ENCODE measurements around the gene SMIM10L1. TPM values are rescaled to one million over a fixed set of nuclear protein-coding genes. Genes with fewer than 3 reads are reported as not detected.

SMIM10L1 gene
- total and polyA plus RNA-seq, 2 of the 8 experiments (the other 6 are each of a cell fraction or from before 2014, with no cell fraction given) = 3.7 to 14.2 TPM

DNA sequence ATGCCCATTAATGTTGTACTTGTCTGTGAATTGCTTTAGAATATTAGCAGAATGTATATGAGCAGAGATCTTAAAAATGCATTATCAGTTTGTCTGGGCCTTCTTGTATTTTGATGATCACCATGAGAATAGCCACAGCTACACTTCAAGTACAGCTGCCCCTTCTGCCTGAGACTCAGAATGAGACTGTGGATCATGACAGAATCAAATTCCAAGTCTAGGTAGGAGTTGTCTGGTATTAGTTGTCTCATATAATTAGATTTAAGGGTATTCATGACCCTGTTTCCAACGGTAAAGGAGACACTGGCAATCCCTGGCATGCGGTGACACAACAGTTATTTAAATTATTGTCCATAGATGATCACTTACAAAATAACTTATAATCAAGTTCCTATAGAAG is 18.3 kb upstream of the SMIM10L1 start:
- FAIRE-seq (no peak), DNase-seq (ENCODE audit: low read depth in 1 of 2, low spot score in 2 of 2) (no peak)
- H3K27me3 ChIP-seq (replicated peaks in 1 of 4; ENCODE audit: control insufficient read depth in 3 of 4, extremely low read depth in 1 of 4, insufficient read depth in 3 of 4, low read length in 3 of 4) = no peaks in the 10 kb centered on the region
- no peak overlapping the region for H2BK15ac ChIP-seq (ENCODE audit: low read length)
- no peak overlapping the region for H3K14ac ChIP-seq (ENCODE audit: insufficient read length)
- H2BK12ac ChIP-seq (ENCODE audit: low read depth, low read length) = no peak overlapping the region
- H3K9me3 ChIP-seq (ENCODE audit: insufficient read depth in 2 of 2, low read depth in 1 of 2, low read length in 1 of 2) = no peaks in the 10 kb centered on the region
- H3K9ac ChIP-seq (replicated peaks in 1 of 4; ENCODE audit: extremely low read depth in 1 of 4, low read depth in 3 of 4, low read length in 3 of 4) = no peak overlapping the region
- no peak overlapping the region for H3K27ac ChIP-seq (ENCODE audit: low read depth, low read length)
- no peak overlapping the region for H3K4me2 ChIP-seq (ENCODE audit: insufficient read depth in 1 of 2, low read depth in 2 of 2, low read length in 2 of 2)
- no peak overlapping the region for H3K23ac ChIP-seq (ENCODE audit: insufficient read length)
- H3K4me3 ChIP-seq (ENCODE audit: extremely low read depth in 1 of 4, insufficient read depth in 2 of 4, low read depth in 3 of 4, low read length in 4 of 4) = no peak overlapping the region
- ChIA-PET CTCF (ENCODE audit: partially characterized antibody) (no interaction called here), POLR2A (ENCODE audit: partially characterized antibody) (interaction anchor here (0.5 to 1.0 kb wide), 2 partner anchors 19 to 96 kb away, joined by 3 to 4 read pairs; no protein-coding TSS in a partner anchor)
- no peak overlapping the region for H3K4ac ChIP-seq (replicated peaks; ENCODE audit: insufficient read length, low read depth, low read length)
- H2BK20ac ChIP-seq (ENCODE audit: low read length) = no peak overlapping the region
- H3K79me1 ChIP-seq (ENCODE audit: low read depth, low read length) = no peaks in the 10 kb centered on the region; the same call in 1 of the 2 replicates
- no peak overlapping the region for H2BK120ac ChIP-seq (replicated peaks; ENCODE audit: low read depth, low read length)
- H2AFZ ChIP-seq (ENCODE audit: low read length) = no peak overlapping the region
- H3K56ac ChIP-seq (replicated peaks; ENCODE audit: insufficient read length, low read depth, low read length) = no peak overlapping the region
- H3K4me1 ChIP-seq (replicated peaks in 1 of 4; ENCODE audit: control insufficient read depth in 3 of 4, insufficient read depth in 4 of 4, low read length in 3 of 4) = peaks cover 0 to 2% (median 0%) of the 10 kb centered on the region in 4 experiments; a peak in 1 of 7 replicates
- WGBS, 2 experiments (ENCODE audit: extremely low coverage in 1 of 2, insufficient coverage in 1 of 2, insufficient read length in 1 of 2, insufficient replicate concordance in 2 of 2, low coverage in 1 of 2, low lambda C conversion rate in 2 of 2, missing lambda C conversion rate in 1 of 2) = 89% methylated on average over 2 of the region's 2 CpGs; no CpG with 5 or more reads in 1 of the 2 experiments
- no peaks in the 10 kb centered on the region for H4K20me1 ChIP-seq (replicated peaks in 1 of 2; ENCODE audit: control insufficient read depth in 1 of 2, insufficient read depth in 2 of 2, low read length in 2 of 2)
- H3K36me3 ChIP-seq (ENCODE audit: control insufficient read depth in 2 of 4, insufficient read depth in 4 of 4, low read length in 3 of 4) = peaks cover 0 to 7% (median 3%) of the 10 kb centered on the region in 4 experiments; a peak in 3 of 8 replicates
- no peak overlapping the region for H4K8ac ChIP-seq (ENCODE audit: extremely low read depth, insufficient read depth, low read length)
- H4K91ac ChIP-seq (replicated peaks; ENCODE audit: insufficient read length, low read length) = no peak overlapping the region
- peaks cover 0 to 63% of the 10 kb centered on the region in 2 experiments; a peak in 2 of 4 replicates for H3K79me2 ChIP-seq (ENCODE audit: control insufficient read depth in 1 of 2, insufficient read depth in 2 of 2, low read length in 2 of 2)
- no peak overlapping the region for H3K18ac ChIP-seq (ENCODE audit: extremely low read depth, low read length)
- H2BK5ac ChIP-seq (ENCODE audit: low read depth, low read length) = no peak overlapping the region
- no peaks in the 10 kb centered on the region for H3K23me2 ChIP-seq (ENCODE audit: low read depth, low read length)
- no peak for TF ChIP-seq MAFK (IDR thresholded peaks at IDR 0.05; ENCODE audit: low read depth, low read length)
- TF ChIP-seq SP1 (IDR thresholded peaks at IDR 0.05; ENCODE audit: low read depth, low read length) = no peak
- no peak for TF ChIP-seq EGR1 (IDR thresholded peaks at IDR 0.05; ENCODE audit: borderline replicate concordance, low read depth, low read length)
- TF ChIP-seq JUND (IDR thresholded peaks at IDR 0.05; ENCODE audit: low read length) = no peak
- TF ChIP-seq SIN3A (conservative IDR thresholded peaks at IDR 0.05 in 1 of 2, IDR thresholded peaks at IDR 0.05 in 1 of 2; ENCODE audit: low read depth in 1 of 2, low read length in 2 of 2) = no peak
- no peak overlapping the region for H2AK5ac ChIP-seq (ENCODE audit: low read depth, low read length)
- H4K5ac ChIP-seq (ENCODE audit: insufficient read length, low read depth, low read length) = no peak overlapping the region
